Measurements from ENCODE around the gene CNBD2.
"Not testable (repeated sequence)": the region's sequence is repeated elsewhere in the genome, so short reads cannot be mapped to it uniquely, and the experiment has no call there.

CNBD2 gene

DNA sequence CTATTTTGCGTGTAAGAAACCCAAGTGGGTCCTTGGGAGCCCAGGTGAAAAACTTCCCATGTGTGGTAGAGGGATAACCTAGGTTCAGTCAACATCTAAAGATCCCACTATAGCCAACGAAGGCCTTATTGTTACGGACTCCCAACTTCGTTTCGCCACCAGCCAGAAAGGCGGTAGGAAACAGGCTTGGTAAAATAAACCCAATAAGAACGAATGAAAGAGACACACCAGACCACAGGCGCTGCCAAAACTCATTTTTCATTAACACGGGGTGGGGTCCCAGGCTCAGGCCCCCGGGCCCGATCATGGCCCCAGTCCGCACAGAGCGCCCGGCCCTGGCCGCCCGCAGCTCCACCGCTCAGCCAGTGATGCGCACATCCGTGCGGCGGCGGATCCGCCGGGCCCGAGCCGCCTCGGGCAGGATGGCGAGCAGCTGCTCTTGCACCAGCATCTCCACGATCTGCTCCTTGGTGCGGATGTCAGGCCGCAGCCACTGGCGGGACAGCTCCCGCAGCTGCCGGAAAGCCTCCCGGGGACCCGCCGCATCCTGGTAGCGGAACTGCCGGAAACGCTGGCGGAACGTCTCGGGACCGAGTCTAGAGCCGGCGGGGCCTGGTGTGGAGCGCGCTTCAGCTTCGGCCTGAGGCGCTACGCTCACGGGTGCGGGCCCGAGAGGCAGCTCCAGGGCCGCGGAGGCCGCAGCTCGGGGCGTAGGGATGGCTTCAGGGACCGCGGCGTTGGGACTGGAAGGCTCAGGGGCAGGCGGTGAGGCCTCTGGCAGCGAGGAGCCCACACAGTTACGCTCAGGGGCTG is 14.8 kb upstream of the CNBD2 start:
- no peaks in the 10 kb centered on the region for H3K4me1 ChIP-seq
- TF ChIP-seq, protein P1, sequence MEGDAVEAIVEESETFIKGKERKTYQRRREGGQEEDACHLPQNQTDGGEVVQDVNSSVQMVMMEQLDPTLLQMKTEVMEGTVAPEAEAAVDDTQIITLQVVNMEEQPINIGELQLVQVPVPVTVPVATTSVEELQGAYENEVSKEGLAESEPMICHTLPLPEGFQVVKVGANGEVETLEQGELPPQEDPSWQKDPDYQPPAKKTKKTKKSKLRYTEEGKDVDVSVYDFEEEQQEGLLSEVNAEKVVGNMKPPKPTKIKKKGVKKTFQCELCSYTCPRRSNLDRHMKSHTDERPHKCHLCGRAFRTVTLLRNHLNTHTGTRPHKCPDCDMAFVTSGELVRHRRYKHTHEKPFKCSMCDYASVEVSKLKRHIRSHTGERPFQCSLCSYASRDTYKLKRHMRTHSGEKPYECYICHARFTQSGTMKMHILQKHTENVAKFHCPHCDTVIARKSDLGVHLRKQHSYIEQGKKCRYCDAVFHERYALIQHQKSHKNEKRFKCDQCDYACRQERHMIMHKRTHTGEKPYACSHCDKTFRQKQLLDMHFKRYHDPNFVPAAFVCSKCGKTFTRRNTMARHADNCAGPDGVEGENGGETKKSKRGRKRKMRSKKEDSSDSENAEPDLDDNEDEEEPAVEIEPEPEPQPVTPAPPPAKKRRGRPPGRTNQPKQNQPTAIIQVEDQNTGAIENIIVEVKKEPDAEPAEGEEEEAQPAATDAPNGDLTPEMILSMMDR (IDR thresholded peaks at IDR 0.05; ENCODE audit: low read depth, low read length), result no peak
- H3K36me3 ChIP-seq, result peaks cover 8% of the 10 kb centered on the region
- peak; percentile 56 for DNase-seq
- H3K9me3 ChIP-seq, result no peaks in the 10 kb centered on the region
- H3K4me3 ChIP-seq (ENCODE audit: low read depth, low read length), result peak overlapping the region; percentile 96
- no peaks in the 10 kb centered on the region for H3K27me3 ChIP-seq

DNA sequence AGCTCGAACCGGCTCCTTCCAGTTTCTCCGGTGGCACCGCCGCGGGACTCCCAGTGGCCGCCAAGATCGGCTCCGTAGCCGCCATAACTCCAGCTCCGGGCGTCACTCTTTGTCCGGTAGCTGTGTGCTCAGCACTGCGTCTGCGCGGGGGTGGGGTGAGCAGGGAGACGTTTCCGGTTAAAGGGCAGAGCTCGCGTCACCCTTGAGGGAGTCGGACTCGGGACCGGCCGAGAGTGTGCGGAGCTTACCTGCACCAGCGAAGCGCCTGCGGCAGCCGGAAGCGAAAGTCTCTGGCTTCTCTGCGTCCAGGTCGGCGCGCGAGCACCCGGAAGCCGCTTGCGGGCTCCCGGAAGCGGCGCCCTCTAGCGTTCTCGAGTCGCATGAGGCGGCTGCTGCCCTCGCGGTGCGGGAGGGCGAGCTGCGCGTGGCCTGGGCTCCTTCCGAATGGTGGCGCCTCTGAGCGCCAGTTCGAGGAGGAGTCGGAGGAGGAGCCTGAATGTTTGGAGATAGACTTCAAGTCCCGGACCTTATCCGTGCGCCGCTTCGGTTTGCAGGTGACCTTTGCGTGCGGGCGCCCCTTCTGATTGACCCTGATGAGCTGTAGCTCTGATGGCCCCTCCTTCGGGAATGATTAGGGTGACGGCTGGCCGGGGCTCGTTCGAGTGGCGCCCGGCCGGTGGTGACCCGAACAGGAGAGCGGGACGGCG is 14.0 kb upstream of the CNBD2 start, which contains the start of gene SCAND1:
SCAND1 (minus strand) TSS at position 303 of the 707 bp plus-strand sequence; CDS start at position 85, 218 bp downstream.
- H3K9me3 ChIP-seq, result no peaks in the 10 kb centered on the region
- H3K4me1 ChIP-seq, result no peaks in the 10 kb centered on the region
- peak within 1 kb of the TSS; percentile 96 for H3K4me3 ChIP-seq (ENCODE audit: low read depth, low read length)
- TF ChIP-seq, protein P1 (IDR thresholded peaks at IDR 0.05; ENCODE audit: low read depth, low read length), result peak; percentile 96
- H3K27me3 ChIP-seq, result no peaks in the 10 kb centered on the region
- peaks cover 7% of the 10 kb centered on the region for H3K36me3 ChIP-seq
- peak; percentile 97 for DNase-seq

DNA sequence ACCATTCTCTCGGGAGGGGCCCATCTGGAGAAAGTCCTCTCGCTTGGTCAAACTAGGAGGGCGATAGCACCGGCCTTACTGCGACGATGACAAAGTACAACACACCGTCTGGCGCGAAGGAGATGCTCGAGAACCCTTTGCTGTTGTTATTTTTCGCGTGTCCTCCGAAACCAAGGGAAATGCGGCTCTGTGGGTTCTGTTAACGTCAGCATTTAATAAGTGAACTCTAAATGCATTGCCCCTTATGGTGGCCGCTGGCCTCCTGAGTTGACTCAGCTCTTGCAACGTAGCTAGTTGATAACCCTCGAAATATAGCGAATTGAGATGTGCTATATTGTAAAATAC is 13.5 kb upstream of the CNBD2 start:
- H3K4me3 ChIP-seq (ENCODE audit: low read depth, low read length), result peak overlapping the region; percentile 96
- H3K27me3 ChIP-seq, result no peaks in the 10 kb centered on the region
- DNase-seq, result no peak
- no peaks in the 10 kb centered on the region for H3K4me1 ChIP-seq
- peaks cover 7% of the 10 kb centered on the region for H3K36me3 ChIP-seq
- H3K9me3 ChIP-seq, result no peaks in the 10 kb centered on the region
- TF ChIP-seq, protein P1 (IDR thresholded peaks at IDR 0.05; ENCODE audit: low read depth, low read length), result no peak

DNA sequence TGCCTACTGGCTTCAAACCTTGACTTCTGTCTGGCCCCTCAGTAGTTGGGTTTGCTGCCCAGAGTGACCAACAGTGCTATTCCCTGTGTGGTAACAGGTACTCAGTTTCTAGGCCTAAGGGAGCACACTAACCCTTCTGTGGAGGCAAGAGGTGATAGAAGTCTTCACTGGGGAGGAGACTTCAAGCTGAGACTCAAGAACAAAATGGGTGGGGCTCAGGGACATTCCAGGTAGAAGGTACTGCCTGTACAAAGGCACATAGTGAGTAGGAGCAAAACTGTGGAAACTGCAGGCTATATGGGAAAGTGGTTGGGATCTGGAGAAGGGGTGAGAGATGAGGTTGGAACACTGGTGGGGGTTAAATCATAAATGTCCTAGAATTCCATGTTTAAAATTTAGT is 11.8 kb upstream of the CNBD2 start:
- Histone ChIP-seq H3K9me3 (no peaks in the 10 kb centered on the region), H3K36me3 (peaks cover 7% of the 10 kb centered on the region), H3K4me3 (ENCODE audit: low read depth, low read length) (no peak overlapping the region), H3K27me3 (no peaks in the 10 kb centered on the region), H3K4me1 (no peaks in the 10 kb centered on the region)
- TF ChIP-seq, protein P1 (IDR thresholded peaks at IDR 0.05; ENCODE audit: low read depth, low read length), result no peak
- DNase-seq, result no peak

DNA sequence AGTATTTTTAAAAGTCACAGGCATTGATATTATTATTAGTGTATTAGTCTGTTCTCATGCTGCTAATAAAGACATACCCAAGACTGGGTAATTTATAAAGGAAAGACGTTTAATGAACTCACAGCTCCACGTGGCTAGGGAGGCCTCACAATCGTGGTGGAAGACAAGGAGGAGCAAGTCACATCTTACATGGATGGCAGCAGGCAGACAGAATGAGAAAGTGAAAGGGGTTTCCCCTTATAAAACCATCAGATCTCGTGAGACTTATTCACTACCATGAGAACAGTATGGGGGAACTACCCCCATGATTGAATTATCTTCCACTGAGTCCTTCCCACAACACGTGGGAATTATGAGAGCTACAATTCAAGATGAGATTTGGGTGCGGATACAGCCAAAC is 9.1 kb upstream of the CNBD2 start:
- not testable (repeated sequence) for H3K4me3 ChIP-seq (ENCODE audit: low read depth, low read length); H3K36me3 ChIP-seq; H3K4me1 ChIP-seq; H3K27me3 ChIP-seq; H3K9me3 ChIP-seq; DNase-seq

DNA sequence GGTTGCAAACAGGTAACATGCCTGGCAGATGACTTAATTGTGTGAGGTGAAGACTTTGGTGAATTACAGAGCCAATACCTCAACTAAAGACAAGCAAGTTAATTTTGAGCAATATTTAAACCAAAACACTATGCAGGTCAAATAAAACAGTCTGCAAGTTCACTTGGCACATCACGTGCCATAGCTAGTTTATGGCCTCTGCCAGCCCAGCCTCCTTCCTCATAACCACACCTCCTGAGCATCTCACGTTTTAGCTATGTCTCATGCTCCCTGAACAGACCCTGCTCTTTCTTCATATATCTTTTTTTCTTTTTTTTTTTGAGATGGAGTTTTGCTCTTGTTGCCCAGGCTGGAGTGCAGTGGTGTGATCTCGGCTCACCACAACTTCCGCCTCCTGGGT is 4.5 kb upstream of the CNBD2 start:
- Histone ChIP-seq H3K27me3 (no peaks in the 10 kb centered on the region), H3K9me3 (no peaks in the 10 kb centered on the region), H3K36me3 (no peaks in the 10 kb centered on the region), H3K4me3 (ENCODE audit: low read depth, low read length) (no peak overlapping the region), H3K4me1 (no peaks in the 10 kb centered on the region)
- DNase-seq, result no peak
- TF ChIP-seq, protein P1 (IDR thresholded peaks at IDR 0.05; ENCODE audit: low read depth, low read length), result no peak
